ENCODE data around the gene CD38. TPM values are rescaled to one million over a fixed set of nuclear protein-coding genes. Genes with fewer than 3 reads are reported as not detected.
"Not testable (repeated sequence)": the region's sequence is repeated elsewhere in the genome, so short reads cannot be mapped to it uniquely, and the experiment has no call there.

The CD38 gene
- total RNA-seq, 1 donor from 2014 or later, result 87.1 TPM

DNA sequence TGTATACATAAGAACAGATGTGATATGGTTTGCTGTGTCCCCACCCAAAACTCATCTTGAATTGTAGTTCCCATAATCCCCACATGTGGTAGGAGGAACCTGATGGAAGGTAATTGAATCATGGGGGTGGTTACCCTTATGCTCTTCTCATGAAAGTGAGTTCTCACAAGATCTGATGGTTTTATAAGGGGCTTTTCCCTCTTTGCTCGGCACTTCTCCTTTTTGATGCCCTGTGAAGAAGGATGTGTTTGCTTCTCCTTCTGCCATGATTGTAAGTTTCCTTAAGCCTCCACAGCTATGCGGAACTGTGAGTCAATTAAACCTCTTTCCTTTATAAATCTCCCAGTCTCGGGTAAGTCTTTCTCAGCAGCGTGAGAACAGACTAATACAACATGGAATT is 83.1 kb downstream of the CD38 start:
- H3K9me3 Mint-ChIP-seq; H3K4me3 Mint-ChIP-seq (ENCODE audit: low read depth); DNase-seq (ENCODE audit: low spot score); intact Hi-C loops (cut with micrococcal nuclease); H3K27ac Mint-ChIP-seq; H3K36me3 Mint-ChIP-seq (ENCODE audit: low read depth); H3K4me1 Mint-ChIP-seq (ENCODE audit: low read depth); H3K27me3 Mint-ChIP-seq (ENCODE audit: low read depth): not testable (repeated sequence)

DNA sequence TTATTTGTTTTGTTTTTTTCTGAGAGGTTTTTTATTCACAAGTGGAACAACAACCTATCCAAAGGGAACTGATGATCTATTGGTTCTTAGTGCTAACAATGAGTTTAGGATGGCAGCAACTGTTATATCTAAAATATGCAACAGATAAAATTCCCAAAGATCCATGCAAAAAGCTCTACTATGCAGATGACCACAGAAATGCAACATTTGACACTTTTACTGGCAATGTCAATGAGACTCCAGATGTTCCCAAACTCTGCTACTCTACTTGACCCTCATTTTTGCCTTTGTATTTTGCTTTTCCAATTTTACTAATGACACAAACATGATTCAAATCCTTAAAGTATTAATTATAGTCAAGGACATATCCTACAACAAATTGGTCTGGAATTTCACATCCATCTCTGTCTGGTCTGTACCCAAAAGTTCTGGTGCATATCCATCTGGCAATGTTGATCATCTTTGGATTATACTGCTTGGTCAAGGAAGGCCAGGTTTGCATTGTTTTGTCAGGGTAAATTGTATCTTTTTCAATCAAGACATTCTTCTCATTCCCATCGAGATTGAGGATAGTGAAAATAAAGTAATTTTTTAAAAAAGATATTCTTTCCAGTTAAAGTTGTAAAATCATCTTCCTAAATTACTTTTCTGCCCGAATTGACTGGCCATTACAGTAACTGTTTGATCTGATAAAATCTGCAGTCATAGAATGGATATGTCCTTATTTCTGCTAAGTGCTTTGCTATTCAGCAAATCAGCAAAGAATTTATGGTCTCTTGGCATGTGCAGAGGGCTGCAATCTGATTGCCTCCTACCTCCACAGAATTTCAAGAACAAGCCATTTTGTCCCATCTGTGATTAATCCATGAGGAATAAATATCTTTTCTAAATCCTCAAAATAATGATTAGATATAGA is 86.8 kb downstream of the CD38 start:
- Mint-ChIP-seq H3K4me1 (ENCODE audit: low read depth) (no peaks in the 10 kb centered on the region), H3K27me3 (ENCODE audit: low read depth) (peaks cover under 1% of the 10 kb centered on the region), H3K9me3 (no peaks in the 10 kb centered on the region), H3K4me3 (ENCODE audit: low read depth) (no peak overlapping the region), H3K36me3 (ENCODE audit: low read depth) (no peaks in the 10 kb centered on the region), H3K27ac (no peak overlapping the region)
- intact Hi-C loops (cut with micrococcal nuclease), result no loop called here
- no peak for DNase-seq (ENCODE audit: low spot score)

DNA sequence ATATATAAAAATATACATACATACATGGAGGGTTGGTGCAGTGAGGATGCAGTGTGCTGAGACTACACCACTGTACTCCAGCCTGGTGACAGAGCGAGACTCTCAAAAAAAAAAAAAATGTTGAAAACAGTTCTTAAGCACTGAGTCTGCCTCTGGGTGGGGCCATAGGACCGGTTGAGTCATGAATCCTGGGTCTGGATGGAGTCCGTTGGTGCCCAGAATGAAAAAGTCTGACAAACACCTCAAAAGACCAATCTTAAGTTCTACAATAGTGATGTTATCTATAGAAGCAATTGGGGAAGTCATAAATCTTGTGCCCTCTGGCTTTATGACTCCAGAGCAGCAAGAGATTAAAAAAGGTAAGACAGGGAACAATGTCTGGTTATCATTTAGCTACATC is 90.0 kb downstream of the CD38 start:
- intact Hi-C loops (cut with micrococcal nuclease), result no loop called here
- Mint-ChIP-seq H3K9me3 (peaks cover 4% of the 10 kb centered on the region), H3K36me3 (ENCODE audit: low read depth) (no peaks in the 10 kb centered on the region), H3K27ac (no peak overlapping the region), H3K4me3 (ENCODE audit: low read depth) (no peak overlapping the region), H3K4me1 (ENCODE audit: low read depth) (no peaks in the 10 kb centered on the region), H3K27me3 (ENCODE audit: low read depth) (peaks cover 6% of the 10 kb centered on the region)
- no peak for DNase-seq (ENCODE audit: low spot score)

DNA sequence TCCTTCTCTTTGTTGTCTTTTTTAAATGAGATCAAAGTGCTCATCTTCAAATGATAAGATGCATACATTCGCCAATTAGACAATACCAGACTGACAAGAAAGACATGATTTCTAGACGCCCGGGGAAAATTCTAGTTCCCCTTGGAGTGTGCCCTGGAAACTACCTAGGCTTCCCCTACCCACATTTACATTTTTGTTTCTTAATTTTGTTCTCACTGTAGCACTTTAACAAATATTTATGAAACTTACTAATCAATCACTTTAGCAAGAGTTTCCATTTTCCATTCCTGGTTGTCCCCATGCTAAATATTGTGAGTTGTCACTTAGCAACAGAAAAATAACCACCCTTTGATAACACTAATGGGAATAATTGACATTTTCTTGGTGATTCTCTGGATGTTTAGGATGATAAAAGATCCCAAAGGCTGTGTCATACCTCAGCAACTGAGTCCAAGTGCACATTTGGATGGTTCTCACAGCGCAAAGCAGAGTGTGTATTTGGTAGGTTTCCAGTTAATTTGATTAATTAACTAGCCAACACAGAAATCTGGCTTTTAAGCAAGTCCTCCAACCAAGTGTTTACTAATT is 90.8 kb downstream of the CD38 start:
- H3K36me3 Mint-ChIP-seq (ENCODE audit: low read depth), result no peaks in the 10 kb centered on the region
- no peak overlapping the region for H3K27ac Mint-ChIP-seq
- peaks cover 6% of the 10 kb centered on the region for H3K27me3 Mint-ChIP-seq (ENCODE audit: low read depth)
- no peak overlapping the region for H3K4me3 Mint-ChIP-seq (ENCODE audit: low read depth)
- DNase-seq (ENCODE audit: low spot score), result no peak
- intact Hi-C loops (cut with micrococcal nuclease), result no loop called here
- no peaks in the 10 kb centered on the region for H3K4me1 Mint-ChIP-seq (ENCODE audit: low read depth)
- peaks cover 4% of the 10 kb centered on the region for H3K9me3 Mint-ChIP-seq

DNA sequence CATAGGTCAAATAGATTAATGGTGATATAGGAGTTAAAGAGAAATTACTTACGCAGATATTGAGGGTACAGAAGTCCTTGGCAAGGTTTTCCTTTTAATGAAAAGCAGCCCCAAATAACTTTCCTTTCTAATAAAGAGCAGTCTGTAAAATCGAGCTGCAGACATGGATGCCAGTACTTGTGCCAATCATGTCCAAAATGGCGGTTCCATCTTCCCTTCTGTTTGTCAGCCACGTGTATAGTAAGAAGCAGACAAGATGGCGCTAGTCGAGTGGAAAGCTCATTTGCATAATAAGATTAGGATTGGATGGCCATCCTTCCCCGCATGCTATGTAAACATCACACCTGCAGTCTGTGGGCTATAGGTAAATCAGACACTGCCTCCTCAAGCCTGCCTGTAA is 92.0 kb downstream of the CD38 start:
- Mint-ChIP-seq H3K4me1 (ENCODE audit: low read depth) (no peaks in the 10 kb centered on the region), H3K4me3 (ENCODE audit: low read depth) (no peak overlapping the region), H3K27ac (no peak overlapping the region), H3K36me3 (ENCODE audit: low read depth) (no peaks in the 10 kb centered on the region), H3K27me3 (ENCODE audit: low read depth) (peaks cover 6% of the 10 kb centered on the region), H3K9me3 (peaks cover 4% of the 10 kb centered on the region)
- DNase-seq (ENCODE audit: low spot score), result no peak
- intact Hi-C loops (cut with micrococcal nuclease), result no loop called here

DNA sequence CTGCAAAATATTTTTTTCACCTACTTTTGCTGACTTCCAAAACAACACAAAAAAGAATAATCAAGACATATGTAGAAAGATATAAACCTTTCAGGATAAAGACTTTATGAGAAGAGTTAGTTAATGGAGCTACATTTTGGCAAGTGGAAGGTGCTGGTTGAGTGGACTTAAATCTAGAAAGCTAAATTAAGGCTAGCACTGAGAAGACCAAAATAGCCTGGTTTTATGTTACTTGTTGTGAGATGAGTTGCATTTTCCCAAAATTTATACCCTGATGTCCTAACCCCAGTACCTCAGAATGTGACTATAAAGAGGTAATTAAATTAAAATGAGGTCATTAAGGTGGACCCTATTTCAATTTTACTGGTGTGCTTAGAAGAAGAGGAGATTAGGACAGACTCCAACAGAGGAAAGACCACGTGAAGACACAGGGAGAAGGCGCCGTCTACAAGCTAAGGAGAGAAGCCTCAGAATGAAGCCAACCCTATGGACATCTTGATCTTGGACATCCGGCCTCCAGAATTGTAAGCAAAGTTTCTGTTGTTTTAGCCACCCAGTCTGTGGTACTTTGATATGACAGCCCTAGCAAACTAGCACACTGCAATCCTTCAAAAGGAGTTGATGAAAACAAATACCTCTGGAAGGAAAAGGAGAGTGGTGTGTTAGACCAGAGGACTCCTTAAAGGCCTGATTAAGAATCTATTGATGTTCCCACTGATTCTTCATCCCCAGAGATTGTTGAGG is 93.0 kb downstream of the CD38 start:
- Mint-ChIP-seq H3K27me3 (ENCODE audit: low read depth) (peaks cover 6% of the 10 kb centered on the region), H3K4me1 (ENCODE audit: low read depth) (no peaks in the 10 kb centered on the region), H3K36me3 (ENCODE audit: low read depth) (no peaks in the 10 kb centered on the region), H3K27ac (no peak overlapping the region), H3K4me3 (ENCODE audit: low read depth) (no peak overlapping the region), H3K9me3 (peaks cover 4% of the 10 kb centered on the region)
- intact Hi-C loops (cut with micrococcal nuclease), result no loop called here
- no peak for DNase-seq (ENCODE audit: low spot score)

DNA sequence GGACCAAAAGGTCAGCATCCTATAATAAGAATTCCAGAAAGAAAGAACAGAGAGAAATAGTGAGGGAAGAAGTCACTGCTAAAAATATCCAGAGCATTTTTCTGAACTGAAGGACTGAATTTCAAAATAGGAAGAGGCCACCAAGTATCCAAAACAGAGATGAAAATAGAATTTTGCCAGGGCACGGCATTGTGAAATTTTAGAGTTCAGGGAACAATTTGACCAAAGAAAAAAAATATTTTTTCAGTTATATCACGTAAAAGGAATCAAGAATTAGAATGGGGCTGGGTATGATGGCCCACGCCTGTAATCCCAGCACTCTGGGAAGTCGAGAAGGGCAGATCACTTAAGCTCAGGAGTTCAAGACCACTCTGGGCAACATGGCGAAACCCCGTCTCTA is 95.0 kb downstream of the CD38 start:
- intact Hi-C loops (cut with micrococcal nuclease), result no loop called here
- peaks cover 8% of the 10 kb centered on the region for H3K9me3 Mint-ChIP-seq
- no peak overlapping the region for H3K27ac Mint-ChIP-seq
- no peak overlapping the region for H3K4me3 Mint-ChIP-seq (ENCODE audit: low read depth)
- peaks cover 8% of the 10 kb centered on the region for H3K27me3 Mint-ChIP-seq (ENCODE audit: low read depth)
- DNase-seq (ENCODE audit: low spot score), result no peak
- no peaks in the 10 kb centered on the region for H3K4me1 Mint-ChIP-seq (ENCODE audit: low read depth)
- H3K36me3 Mint-ChIP-seq (ENCODE audit: low read depth), result no peaks in the 10 kb centered on the region

DNA sequence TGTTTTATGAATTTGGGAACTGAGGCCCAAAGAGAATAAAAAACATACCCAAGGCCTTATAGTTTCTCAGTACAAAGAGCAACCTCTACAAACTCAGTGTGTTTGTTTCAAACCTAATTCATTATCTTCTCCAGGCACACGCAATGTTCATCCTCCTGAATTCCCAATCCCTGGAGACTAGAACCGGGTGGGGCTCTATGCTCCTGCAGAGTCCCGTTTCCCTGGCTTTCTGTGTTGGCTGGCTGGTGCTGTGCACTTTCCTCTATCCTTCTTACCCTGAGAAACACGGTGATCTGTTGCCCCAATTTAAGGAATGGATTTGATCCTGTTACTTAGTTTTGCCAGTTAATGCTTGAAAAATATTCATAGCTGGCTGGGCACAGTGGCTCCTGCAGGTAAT is 96.5 kb downstream of the CD38 start:
- Mint-ChIP-seq H3K36me3 (ENCODE audit: low read depth) (no peaks in the 10 kb centered on the region), H3K9me3 (peaks cover 10% of the 10 kb centered on the region), H3K4me1 (ENCODE audit: low read depth) (no peaks in the 10 kb centered on the region), H3K27me3 (ENCODE audit: low read depth) (peaks cover 12% of the 10 kb centered on the region), H3K4me3 (ENCODE audit: low read depth) (no peak overlapping the region), H3K27ac (no peak overlapping the region)
- no peak for DNase-seq (ENCODE audit: low spot score)
- intact Hi-C loops (cut with micrococcal nuclease), result no loop called here

DNA sequence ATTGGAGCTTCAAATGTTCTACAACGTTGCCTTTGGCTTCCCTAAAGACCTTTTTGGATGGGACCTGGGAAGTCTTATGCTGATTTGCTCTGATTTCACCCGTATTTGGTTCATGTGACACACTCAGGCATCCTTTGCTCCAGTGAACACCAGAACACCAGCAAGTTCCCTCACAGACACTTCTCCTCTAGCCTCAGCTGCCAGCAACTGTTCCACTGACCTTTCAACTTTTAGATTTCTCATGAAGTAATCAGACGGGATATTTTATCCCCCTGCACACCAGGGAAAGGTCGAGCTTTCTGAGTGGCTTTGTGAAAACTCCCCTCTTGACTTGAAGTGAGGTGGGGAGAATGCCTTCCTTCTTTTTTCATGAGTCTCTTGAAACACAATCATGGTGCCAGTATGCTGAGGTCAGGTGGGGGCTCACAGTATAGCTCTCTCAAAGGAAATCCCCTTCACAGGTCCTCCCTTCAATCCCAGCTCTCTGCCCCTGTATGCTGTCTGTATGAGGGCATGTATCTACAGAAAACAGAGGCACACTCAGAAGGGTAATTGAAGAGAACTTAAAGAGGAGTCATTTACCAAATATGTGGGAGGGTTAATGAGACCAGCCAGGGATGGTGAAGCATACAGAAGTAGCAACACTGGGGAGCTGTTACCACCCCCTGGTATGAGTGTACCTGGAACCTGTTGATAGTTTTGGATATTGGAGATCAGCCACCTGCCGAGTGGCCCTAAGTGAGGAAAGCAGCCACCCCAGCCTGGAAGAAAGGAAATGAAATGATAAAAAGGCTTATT is 97.7 kb downstream of the CD38 start:
- peaks cover 10% of the 10 kb centered on the region for H3K9me3 Mint-ChIP-seq
- no peak overlapping the region for H3K27ac Mint-ChIP-seq
- no peak overlapping the region for H3K4me3 Mint-ChIP-seq (ENCODE audit: low read depth)
- peaks cover 17% of the 10 kb centered on the region for H3K27me3 Mint-ChIP-seq (ENCODE audit: low read depth)
- intact Hi-C loops (cut with micrococcal nuclease), result no loop called here
- DNase-seq (ENCODE audit: low spot score), result no peak
- no peaks in the 10 kb centered on the region for H3K4me1 Mint-ChIP-seq (ENCODE audit: low read depth)
- no peaks in the 10 kb centered on the region for H3K36me3 Mint-ChIP-seq (ENCODE audit: low read depth)

DNA sequence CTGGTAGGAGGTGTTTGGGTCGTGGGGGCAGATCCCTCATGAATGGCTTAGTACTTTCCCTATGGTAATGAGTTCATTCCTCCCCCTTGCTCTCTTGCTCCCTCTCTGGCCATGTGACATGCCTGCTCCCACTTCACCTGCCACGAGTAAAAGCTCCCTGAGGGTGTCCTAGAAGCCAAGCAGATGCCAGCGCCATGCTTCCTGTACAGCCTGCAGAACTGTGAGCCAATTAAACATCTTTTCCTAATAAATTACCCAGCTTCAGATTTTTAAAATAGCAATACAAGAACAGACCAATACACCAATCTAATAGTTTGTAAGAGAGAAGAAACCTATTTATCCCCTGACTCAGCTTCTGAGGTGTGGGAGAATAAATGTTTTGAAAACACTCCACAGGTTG is 99.9 kb downstream of the CD38 start:
- Mint-ChIP-seq H3K36me3 (ENCODE audit: low read depth) (no peaks in the 10 kb centered on the region), H3K27ac (no peak overlapping the region), H3K4me3 (ENCODE audit: low read depth) (no peak overlapping the region), H3K4me1 (ENCODE audit: low read depth) (peaks cover 1% of the 10 kb centered on the region), H3K27me3 (ENCODE audit: low read depth) (peaks cover 17% of the 10 kb centered on the region), H3K9me3 (peaks cover 6% of the 10 kb centered on the region)
- intact Hi-C loops (cut with micrococcal nuclease), result no loop called here
- DNase-seq (ENCODE audit: low spot score), result no peak

DNA sequence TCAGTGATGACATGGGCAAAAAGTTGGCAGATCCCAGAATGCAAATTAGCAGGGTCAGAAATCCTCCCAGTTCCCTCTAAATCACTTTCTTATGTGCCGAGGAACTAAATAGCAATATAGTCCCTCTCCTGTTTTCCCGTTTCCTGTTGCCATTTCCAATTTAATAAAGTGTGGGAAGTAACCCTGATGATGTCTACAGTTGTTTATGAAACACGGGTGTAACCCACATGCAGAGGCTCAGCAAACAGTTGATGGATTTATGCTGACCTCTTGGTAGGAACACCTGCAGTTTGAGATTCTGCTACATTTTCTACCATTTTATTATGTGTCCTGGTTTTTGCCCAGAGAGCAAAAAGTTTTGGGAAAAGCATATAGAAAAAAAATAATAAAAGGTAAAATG is 103.7 kb downstream of the CD38 start:
- no peak overlapping the region for H3K27ac Mint-ChIP-seq
- peaks cover 1% of the 10 kb centered on the region for H3K4me1 Mint-ChIP-seq (ENCODE audit: low read depth)
- intact Hi-C loops (cut with micrococcal nuclease), result loop anchor here (1.0 to 10.0 kb wide), 5 partner anchors 74 to 383 kb away; no protein-coding TSS in a partner anchor
- peaks cover 27% of the 10 kb centered on the region for H3K27me3 Mint-ChIP-seq (ENCODE audit: low read depth)
- no peaks in the 10 kb centered on the region for H3K36me3 Mint-ChIP-seq (ENCODE audit: low read depth)
- DNase-seq (ENCODE audit: low spot score), result no peak
- H3K4me3 Mint-ChIP-seq (ENCODE audit: low read depth), result no peak overlapping the region
- peaks cover 6% of the 10 kb centered on the region for H3K9me3 Mint-ChIP-seq

DNA sequence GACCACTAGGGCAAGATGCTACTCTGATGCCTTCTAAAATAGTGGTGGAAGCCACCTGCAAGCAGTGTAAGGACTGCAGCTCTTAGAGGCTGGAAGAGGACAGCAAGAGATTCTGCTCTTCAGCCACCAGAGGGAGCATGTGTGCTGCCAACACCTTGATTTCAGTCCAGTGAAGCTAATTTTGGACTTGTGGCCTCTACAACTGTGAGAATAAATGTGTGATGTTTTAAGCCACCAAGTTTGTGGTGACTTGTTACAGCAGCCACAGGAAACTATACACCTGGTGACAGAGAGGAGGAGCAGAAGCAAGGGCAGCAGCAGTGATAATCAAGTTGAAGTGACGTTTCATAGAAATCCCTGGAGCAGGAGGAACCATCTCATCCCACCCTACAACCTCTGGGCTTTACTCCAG is 104.6 kb downstream of the CD38 start:
- Mint-ChIP-seq H3K27ac (no peak overlapping the region), H3K4me1 (ENCODE audit: low read depth) (peaks cover 1% of the 10 kb centered on the region), H3K27me3 (ENCODE audit: low read depth) (peaks cover 26% of the 10 kb centered on the region), H3K9me3 (peaks cover 6% of the 10 kb centered on the region), H3K4me3 (ENCODE audit: low read depth) (no peak overlapping the region), H3K36me3 (ENCODE audit: low read depth) (no peaks in the 10 kb centered on the region)
- DNase-seq (ENCODE audit: low spot score), result peak; percentile 30
- intact Hi-C loops (cut with micrococcal nuclease), result loop anchor here (1.0 to 10.0 kb wide), 5 partner anchors 74 to 382 kb away; no protein-coding TSS in a partner anchor

Measured in activated T-helper 2 cell treated with anti-CD3 and anti-CD28 coated beads, Interferon-gamma antibody, Interleukin-2, Interleukin-4, amounts not matched to agents 10 μg/mL and 5 μg/mL and 100 μg/mL, durations not matched to agents 14 hours and 24 hours and 36 hours (primary cell).